Calu3 (cell line): ENCODE results near the gene BPIFB2. TPM values are rescaled to one million over a fixed set of nuclear protein-coding genes. Genes with fewer than 3 reads are reported as not detected.

ENCODE experiments used
- BruUV-seq: library from RNA; stranded (reverse); fragments of 400-500 nt; replicated peaks from 2 replicates; lab custom pipeline; 2021; lab: Mats Ljungman, UMichigan
- CTCF ChIA-PET: fragments of 300-600 bp; sonication (Branson Sonifier 250); formaldehyde crosslinking; loops from one replicate; lab custom pipeline; 2022; ENCODE audit warnings: antibody characterized with exemption; lab: Charles Lee
- DNase-seq: peaks from one replicate; pipeline ENCODE4 v3.0.0; 2022
- H3K27ac Mint-ChIP-seq: one replicate; pipeline ENCODE4 v1.8.0; 2022; ENCODE audit warnings: mixed read lengths; ENCODE audit not compliant: unreplicated experiment
- H3K27me3 Mint-ChIP-seq: one replicate; pipeline ENCODE4 v1.8.0; 2022; ENCODE audit warnings: mixed read lengths; ENCODE audit not compliant: unreplicated experiment
- H3K36me3 Mint-ChIP-seq: one replicate; pipeline ENCODE4 v1.8.0; 2022; ENCODE audit warnings: mild to moderate bottlenecking, moderate library complexity, mixed read lengths; ENCODE audit not compliant: insufficient read depth, unreplicated experiment
- H3K4me1 Mint-ChIP-seq: one replicate; pipeline ENCODE4 v1.8.0; 2022; ENCODE audit warnings: mild to moderate bottlenecking, low read depth, mixed read lengths; ENCODE audit not compliant: unreplicated experiment
- H3K4me3 Mint-ChIP-seq: one replicate; pipeline ENCODE4 v1.8.0; 2022; ENCODE audit warnings: mild to moderate bottlenecking, low read depth, moderate library complexity, mixed read lengths; ENCODE audit not compliant: unreplicated experiment
- H3K9me3 Mint-ChIP-seq: one replicate; pipeline ENCODE4 v1.8.0; 2022; ENCODE audit warnings: low read depth, mixed read lengths; ENCODE audit not compliant: unreplicated experiment
- intact Hi-C: fragments of 100-400 bp; cut with micrococcal nuclease; formaldehyde crosslinking; loops from one replicate; pipeline ENCODE4 v1.10.0; 2022; ENCODE audit not compliant: unreplicated experiment
- total RNA-seq: library from RNA; stranded (reverse); gene quantifications from 2 replicates; pipeline ENCODE4 v1.2.3, GENCODE V29; 2022
- TF ChIP-seq, protein P1 (sequence below): fragments of 200-600 bp; IDR thresholded peaks from one replicate; pipeline ENCODE4 v1.8.0; 2022; ENCODE audit warnings: antibody characterized with exemption; ENCODE audit not compliant: unreplicated experiment

The BPIFB2 gene
- total RNA-seq, 1 experiment from 2014 or later = not detected

DNA sequence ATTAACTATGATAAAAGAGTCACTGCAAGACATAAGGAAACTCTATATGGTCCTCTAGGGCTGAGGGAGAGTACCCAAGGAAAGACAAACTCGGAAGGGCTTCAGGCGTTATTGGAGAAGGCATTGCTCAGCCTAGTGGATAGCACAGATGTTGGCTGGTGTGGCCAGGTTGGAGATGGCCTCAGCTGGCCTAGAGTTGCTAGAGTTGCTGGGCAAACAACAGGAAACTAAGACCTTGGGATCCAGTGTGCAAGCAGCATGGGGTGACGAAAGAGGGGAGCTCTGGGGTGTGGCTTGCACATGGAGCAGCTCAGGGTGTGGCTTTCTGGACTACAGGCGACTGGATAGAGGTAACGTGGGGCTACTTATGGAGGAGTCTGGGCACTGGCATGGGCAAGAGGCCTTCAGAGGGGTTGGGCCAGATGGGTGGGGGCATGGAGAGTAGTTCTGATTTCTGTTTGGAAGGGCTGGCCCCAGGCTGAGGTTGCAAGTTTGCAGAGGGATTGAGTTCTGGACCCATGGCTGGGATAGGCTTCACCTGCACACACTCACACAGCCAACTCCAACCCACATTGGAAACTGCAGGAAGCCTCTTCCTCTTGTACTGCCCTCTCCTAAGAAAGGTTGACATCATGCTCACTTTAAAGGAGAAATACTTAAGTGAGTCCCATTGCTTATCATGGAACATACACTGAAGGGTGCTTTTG is 18.7 kb downstream of the BPIFB2 start:
- Mint-ChIP-seq H3K27me3 (peaks cover 7% of the 10 kb centered on the region), H3K4me1 (no peaks in the 10 kb centered on the region), H3K36me3 (no peaks in the 10 kb centered on the region), H3K9me3 (no peaks in the 10 kb centered on the region), H3K4me3 (no peak overlapping the region), H3K27ac (no peak overlapping the region)
- DNase-seq = no peak
- intact Hi-C loops = no loop called here
- TF ChIP-seq, protein P1, sequence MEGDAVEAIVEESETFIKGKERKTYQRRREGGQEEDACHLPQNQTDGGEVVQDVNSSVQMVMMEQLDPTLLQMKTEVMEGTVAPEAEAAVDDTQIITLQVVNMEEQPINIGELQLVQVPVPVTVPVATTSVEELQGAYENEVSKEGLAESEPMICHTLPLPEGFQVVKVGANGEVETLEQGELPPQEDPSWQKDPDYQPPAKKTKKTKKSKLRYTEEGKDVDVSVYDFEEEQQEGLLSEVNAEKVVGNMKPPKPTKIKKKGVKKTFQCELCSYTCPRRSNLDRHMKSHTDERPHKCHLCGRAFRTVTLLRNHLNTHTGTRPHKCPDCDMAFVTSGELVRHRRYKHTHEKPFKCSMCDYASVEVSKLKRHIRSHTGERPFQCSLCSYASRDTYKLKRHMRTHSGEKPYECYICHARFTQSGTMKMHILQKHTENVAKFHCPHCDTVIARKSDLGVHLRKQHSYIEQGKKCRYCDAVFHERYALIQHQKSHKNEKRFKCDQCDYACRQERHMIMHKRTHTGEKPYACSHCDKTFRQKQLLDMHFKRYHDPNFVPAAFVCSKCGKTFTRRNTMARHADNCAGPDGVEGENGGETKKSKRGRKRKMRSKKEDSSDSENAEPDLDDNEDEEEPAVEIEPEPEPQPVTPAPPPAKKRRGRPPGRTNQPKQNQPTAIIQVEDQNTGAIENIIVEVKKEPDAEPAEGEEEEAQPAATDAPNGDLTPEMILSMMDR = no peak
- CTCF ChIA-PET = no interaction called here
- no TSS peak for BruUV-seq

DNA sequence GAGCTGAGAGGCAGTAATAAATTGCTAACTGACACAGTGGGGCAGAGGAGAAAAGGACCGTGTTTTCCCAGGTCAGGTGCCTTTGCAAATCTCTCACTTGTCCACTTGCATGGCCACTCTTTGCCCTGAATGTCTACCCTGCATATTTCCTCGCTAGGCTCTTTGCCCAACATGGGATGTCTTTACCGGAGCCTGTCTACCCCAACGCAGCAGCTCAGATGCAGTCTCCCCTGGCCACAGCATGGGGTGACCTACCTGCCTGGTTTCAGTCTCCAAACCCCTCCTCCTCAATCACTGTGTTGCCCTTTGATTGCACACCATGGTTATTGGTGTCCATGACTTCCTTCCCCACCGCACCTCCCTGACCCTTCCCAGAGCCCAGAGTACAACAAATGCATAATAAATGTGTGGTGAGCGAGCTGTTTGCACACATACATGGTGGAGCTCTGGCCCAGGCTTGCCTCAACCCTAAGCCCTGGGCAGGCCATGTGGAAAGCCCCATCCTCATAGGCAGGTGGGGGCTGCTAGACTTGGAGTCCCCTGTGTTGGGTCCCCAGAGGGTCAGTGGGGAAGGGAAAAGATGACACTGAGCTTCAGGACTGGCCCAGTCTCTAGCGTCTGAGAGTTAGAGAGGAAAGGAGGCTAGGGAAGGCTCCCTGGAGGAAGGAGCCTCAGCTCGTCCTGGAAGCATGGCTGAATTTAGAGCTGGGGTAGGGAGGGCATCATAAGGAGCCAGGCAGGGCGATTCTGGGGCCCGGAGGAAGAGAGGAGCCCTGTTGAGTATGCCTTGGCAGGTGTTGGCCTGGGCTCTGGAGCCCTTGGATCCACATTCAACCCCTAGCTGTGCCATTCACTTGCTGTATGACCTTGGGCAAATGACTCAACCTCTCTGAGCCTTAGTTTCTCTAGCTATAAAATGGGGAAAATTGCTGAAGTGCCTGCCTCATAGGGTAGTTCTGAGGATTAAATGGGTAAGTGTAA is 19.6 kb downstream of the BPIFB2 start:
- Mint-ChIP-seq H3K4me1 (no peaks in the 10 kb centered on the region), H3K27me3 (no peaks in the 10 kb centered on the region), H3K9me3 (no peaks in the 10 kb centered on the region), H3K27ac (no peak overlapping the region), H3K4me3 (no peak overlapping the region), H3K36me3 (no peaks in the 10 kb centered on the region)
- DNase-seq = no peak
- TF ChIP-seq, protein P1 = no peak
- CTCF ChIA-PET = interaction anchor here (0.6 to 1.0 kb wide), 2 partner anchors 10 to 1947 kb away, joined by 4 to 10 read pairs; no protein-coding TSS in a partner anchor
- intact Hi-C loops = no loop called here
- BruUV-seq = no TSS peak

DNA sequence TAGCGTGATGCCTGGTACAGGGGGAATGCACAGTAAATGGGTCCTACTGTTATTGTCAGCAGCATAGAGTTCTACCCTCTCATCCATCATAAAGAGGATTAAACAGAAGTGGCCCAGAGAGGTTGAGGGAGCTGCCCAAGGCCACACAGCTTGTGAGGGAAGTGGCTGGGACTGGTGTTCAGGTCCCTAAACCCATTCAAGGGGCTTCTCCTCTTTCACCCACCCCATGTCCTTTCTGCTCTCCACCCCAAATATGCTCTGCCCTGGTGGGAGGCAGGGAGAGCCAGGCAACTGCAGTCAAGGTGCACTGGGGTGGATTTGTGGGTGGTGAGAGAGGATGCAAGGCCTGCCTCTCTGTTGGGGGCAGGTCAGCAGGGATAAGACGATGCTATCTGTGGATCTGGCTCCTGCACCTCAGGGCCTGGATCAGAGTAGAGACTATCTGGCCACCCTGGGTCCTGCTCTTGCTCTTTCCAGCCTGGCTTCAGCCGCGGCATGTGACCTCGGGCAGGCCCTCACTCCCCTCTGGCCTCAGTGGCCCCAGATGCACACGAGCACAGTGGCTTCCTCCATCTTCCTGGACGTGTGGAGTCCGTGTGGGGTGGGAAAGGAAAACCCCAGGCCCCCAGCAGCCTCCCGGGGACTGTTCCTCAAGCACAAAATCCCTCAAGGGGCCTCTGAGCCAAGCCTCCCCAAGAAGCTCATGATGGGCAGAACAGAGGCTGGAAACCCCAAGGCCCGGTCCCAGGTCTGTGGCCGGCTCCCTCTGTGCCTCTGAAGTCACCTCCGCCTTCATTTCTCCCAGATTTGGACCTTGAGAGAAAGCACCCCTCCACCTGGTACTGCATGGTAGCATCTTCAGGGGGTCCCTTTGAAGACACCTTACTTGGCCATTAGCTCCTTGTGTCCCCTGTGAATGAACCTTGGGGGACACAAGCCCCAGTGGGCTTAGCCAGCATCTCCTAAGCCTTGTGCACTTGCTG is 20.6 kb downstream of the BPIFB2 start:
- no TSS peak for BruUV-seq
- TF ChIP-seq, protein P1 = no peak
- Mint-ChIP-seq H3K27me3 (no peaks in the 10 kb centered on the region), H3K36me3 (no peaks in the 10 kb centered on the region), H3K4me1 (no peaks in the 10 kb centered on the region), H3K9me3 (no peaks in the 10 kb centered on the region), H3K4me3 (no peak overlapping the region), H3K27ac (no peak overlapping the region)
- intact Hi-C loops = no loop called here
- DNase-seq = no peak
- CTCF ChIA-PET = interaction anchor here (0.6 to 1.0 kb wide), 2 partner anchors 11 to 319 kb away, joined by 4 read pairs; no protein-coding TSS in a partner anchor
